Renal cortical epithelial cell (primary cell): ENCODE results near the gene VCL. TPM values are rescaled to one million over a fixed set of nuclear protein-coding genes. Genes with fewer than 3 reads are reported as not detected.
"Not testable (repeated sequence)": the region's sequence is repeated elsewhere in the genome, so short reads cannot be mapped to it uniquely, and the experiment has no call there.

Source experiments
- DNase-seq: peaks from one replicate; pipeline ENCODE4 v3.0.0-alpha.2; 2011; ENCODE audit warnings: low read depth
- total RNA-seq: library from RNA; depleted of rRNA; stranded (reverse); fragments of >200 nt; gene quantifications from 2 replicates; pipeline ENCODE4 v1.2.3, GENCODE V29; 2014

The VCL gene
- total RNA-seq, 1 donor from 2014 or later: 313 TPM

DNA sequence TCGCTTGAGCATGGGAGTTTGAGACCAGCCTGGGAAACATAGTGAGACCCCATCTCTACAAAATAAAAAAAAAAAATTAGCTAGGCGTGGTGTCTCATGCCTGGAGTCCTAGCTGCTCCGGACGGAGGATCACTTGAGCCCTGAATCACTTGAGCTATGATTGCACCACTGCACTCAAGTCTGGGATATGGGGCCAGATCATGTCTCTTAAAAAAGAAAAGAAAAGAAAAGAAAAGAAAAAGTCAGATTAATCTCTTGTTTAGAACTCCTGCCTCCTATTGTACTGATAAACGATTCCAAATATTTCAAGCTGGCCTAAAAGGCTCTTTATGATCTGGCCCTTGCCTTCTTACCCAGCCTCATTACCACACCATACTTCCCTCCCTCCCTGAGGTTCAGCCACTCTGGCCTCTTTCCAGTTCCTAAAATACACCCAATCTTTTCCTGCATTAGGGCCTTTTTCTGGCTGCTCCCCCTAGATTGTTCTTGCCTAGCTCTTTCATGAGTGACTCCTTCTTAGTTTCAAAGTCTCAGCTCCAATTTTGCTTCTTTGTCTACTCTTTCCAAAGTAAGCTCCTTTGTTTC lies 41.7 kb downstream of the VCL start:
- no peak for DNase-seq

DNA sequence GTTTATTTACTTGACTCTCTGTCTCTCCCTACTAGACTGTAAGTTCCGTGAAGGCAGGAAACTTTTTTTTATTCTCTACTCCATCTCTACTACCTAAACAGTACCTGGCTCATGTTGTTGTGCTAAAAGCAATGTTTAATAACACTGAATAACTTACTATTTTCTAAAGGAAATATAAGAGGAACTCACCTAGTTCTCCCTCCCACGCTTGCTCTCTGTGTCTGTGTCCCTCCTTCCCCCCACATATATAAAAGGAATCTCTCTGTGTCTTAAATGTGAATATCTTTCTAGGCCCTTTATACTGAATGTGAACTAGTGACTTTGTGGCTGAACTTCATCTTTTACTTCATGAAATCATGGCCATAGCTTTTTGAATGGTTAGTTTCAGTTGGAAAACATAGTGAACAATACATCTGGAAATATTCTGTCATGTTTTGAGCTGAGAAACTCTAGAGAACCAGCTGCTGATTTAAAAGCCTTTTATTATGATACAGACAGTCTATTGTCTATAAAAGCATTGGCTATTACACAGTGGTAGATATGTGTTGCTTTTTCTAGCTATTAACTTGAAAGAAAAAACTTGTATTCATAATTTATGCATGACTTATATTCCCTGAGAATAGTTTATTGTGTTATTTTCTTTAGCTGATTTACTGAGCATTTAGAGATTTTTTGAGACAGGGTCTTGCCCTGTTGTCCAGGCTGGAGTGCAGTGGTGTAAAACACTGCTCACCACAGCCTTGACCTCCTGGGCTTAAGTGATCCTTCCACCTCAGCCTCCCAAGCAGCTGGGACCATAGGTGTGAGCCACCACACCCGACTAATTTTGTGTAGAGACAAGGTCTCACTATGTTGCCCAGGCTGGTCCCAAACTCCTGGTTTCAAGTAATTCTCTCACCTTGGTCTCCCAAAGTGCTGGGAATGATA lies 42.5 kb downstream of the VCL start:
- DNase-seq: no peak

DNA sequence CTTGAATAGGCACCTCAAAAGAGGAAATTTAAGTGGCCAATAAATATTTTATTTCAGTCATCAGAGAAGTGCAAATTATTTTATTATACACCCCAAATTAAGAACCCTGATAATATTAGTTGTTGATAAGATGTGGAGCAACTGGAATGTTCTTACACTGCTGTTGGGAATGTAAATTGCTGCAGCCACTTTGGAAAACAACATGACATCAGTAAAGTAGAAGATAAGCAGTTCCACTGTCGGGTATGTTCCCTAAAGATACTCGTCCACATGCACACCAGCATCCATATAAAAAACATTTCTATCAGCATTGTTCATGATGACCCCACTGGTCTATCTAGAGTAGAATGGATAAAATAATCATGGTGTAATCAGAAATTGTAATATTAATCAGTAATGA lies 46.5 kb downstream of the VCL start:
- no peak for DNase-seq

DNA sequence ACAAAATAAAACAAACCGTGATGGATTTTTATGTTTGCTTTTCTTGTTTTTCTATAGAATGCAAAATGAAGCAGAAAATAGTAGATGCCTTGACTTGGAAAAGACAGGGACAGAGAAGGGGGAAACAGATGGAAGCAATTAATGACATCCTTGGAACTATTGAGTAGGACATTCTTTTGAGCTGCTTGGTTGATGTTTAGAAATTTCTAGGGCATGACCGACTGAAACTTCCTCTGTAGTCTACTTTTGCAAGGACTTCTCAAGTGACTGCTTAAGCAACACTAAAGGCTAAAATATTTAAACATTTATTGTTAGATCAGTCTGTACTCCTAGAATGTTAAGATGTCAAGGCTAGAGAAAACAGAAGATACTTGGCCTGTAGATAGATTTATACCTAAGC lies 49.4 kb downstream of the VCL start:
- peak; percentile 67 for DNase-seq

DNA sequence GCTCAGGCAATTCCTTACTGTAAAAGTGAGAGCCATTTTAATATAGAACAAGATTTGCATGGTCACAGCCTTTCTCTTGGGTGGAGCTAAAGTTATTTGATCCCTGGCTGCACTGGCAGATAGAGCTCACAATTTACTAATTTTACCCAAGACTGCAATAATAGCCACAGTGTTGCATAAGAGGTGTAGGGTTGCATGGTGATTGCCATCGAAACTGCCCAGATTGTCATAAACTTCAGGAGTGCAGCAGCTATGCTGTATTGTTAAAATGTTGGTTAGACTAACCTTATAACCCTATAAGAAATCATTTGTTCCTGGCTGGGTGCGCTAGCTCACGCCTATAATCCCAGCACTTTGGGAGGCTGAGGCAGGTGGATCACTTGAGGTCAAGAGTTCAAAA lies 50.0 kb downstream of the VCL start:
- peak; percentile 75 for DNase-seq

DNA sequence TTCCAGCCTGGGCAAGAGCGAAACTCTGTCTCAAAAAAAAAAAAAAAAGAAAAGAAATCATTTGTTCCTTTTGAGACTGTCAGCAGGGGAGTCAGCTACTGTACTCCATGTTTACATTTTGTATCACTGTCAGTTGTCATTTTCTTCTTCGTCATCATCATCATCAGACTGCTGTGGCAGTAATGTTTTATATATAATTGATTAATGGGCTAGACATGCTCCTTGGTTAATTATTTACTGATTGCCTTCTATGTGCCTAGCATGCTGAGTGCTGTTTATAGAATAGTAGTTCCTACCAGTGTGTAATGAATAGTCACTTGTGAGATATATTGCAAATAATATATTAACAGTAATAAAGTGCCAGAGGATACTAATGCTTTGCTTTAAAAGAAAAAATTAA lies 50.5 kb downstream of the VCL start:
- DNase-seq: peak; percentile 30

DNA sequence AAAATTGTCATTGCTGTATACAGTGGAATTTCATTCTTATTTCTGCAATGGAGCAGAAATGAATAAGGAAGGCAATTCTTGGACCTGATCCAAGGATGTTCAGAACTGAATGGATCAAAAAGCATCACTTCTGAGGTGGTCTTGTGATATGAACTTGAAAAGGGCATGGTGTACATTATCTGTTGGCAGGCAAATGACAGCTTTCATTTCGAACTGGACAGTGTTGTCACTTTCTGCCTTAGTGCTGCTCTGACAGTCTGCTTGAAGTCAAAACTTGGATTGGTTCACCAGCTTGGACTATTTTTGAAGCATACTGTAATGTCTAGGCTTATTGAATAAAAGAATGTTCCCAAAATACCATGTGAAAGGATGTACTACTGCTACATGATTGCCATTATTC lies 52.0 kb downstream of the VCL start:
- DNase-seq: no peak

DNA sequence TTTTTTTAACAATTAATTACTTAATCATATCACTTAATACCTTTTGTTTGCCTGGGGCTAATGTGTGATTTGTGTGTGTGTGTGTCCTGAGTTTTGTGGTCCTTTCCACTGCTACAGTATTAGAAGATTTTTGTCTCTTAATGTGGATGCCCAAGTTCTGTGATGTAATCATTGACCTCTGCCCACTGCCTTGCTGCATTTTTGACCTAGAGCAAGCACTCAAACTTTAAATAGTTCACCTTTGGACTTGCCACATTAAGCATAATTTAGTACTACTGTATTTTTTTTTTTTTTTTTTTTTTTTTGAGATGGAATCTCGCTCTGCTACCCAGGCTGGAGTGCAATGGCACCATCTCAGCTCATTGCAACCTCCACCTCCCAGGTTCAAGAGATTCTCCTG lies 52.7 kb downstream of the VCL start:
- DNase-seq: no peak

DNA sequence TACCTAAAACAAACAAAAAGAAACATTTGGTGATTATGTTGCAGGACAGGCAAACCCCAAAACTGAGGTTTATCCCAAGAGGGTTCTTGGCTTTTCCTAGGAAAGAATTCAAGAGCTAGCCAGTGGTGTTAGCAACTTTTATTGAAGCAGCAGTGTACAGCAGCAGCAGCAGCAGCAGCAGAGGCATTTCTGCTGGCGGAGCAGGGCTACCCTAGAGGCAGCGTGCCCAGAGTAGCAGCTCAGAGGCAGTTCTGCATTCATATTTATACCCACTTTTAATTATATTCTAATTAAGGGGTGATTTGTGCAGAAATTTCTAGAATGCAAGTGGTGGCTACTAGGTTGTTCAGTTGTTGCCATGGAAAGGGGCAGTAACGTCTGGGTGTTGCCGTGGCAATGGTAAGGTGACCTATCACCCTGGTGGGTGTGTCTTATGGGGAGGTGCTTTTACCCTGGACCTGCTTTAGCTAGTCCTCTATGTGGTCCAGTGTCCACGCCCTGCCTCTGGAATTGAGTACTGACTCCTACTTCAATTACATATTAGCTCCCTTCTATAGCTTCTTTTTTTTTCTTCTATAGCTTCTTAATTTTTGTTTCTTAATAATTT lies 53.9 kb downstream of the VCL start:
- peak; percentile 54 for DNase-seq

DNA sequence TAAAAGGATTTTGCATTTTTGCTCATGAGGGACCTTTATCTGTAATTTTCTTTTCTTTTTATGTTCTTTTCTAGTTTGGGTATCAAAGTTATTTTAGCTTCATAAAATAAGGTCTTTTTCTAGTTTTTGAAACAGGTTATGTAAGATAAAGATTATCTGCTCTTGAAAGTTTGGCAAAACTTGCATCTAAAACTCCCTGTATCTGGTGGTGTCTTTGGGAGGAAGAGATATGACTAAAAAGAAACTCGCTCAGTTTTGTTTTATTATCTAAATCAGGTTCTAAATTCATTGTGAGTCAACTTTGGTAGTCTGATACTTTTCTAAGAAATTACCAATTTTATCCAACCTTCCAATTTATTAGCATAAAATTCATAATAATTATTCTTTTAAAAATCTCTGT lies 55.1 kb downstream of the VCL start:
- no peak for DNase-seq

DNA sequence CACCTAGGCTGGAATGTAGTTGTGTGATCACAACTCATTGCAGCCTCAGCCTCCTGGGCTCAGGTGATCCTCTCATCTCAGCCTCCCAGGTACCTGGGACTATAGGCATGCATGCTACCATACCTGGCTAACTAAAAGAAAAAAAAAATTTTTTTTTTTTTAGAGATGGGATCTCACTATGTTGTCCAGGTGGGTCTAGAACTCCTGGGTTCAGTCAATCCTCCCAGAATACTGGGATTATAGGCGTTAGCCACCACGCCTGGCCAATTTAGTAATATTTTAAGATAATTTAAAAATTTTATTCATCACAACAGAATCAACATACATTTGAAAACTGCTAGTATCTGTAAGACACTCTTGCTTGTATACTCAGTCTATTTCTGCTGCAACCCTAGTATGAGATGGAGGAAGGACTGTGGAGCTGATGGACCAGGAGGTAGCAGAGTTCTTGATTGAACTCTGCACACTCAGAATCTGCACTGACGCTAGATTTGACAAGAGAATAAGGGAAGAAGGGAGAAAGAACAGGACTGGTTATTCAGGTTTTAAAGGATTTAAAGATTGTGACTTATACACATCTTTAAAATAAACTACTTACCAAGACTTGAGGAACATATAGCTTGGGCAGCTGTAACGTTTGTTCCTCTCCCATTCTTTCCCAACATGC lies 57.6 kb downstream of the VCL start:
- no peak for DNase-seq

DNA sequence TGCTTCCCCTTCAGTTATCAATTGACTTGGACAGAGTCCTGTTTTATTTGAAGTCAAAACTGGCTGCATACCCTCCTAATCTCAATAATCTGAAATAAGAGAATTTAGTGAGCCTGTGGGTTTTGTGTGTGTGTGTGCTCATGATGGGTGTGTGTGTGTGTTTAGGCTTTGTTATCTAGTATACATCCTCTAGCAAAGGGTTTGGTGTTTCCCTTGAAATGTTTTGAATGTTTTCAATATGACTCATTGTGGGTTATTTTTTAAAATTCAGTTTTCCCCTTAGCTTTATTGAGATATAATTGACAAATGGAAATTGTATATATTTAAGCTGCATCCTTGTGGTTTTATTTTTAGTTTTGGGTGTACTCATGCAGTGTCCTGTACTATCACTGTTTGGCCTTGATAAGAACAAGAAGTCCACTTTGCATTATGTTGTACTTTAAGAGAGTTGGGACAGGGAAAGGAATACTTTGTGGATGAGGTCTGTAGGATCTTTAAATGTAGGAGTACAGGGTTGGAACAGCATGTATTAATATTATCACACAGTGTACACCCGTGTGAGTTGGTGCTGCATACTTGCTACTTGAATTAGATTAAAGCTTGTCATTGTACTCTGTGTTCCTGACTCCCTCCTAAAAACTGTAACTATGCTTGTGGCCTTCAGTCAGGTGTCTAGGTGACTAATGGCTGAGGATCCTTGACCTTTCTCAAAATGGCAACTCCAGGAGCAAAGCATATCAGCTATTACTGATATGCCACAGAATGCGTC lies 58.3 kb downstream of the VCL start:
- DNase-seq: peak; percentile 75

DNA sequence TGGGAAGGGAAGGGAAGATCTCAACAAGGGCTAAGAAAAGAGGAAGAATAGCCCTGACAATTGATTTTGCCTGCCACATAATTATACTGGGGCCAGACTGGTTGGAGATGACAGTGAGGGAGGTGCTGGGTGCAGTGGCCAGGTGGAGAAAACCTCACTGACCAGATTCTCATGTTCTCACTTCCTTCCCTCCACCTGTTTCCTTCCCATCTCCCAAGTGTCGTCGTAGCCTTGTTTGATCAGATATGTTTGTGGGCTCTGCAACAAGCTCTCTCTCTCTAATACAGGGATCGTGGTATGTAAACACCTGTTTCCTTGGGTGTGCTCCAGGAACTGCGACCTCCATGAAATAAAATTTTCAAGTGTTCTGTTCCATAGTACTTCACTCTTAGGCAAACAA lies 60.2 kb downstream of the VCL start:
- no peak for DNase-seq

DNA sequence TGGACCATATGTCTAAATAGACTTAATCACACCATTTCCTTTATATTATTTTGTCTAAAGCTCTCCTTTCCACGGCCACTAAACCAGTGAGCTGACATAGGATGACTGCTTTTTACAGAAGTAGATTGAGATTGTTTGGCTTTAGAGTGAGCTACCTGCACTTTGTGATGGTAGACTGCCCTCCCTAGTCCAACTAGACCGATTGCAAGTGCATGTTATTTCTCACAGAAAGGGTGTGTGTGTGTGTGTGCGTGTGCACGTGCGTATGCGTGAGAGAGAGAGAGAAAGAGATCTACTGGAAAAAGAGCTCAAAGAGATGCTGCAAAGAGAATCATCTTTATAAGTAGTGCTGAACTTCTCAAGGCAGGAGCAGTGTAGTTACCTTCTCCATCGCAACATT lies 60.7 kb downstream of the VCL start:
- peak; percentile 47 for DNase-seq

DNA sequence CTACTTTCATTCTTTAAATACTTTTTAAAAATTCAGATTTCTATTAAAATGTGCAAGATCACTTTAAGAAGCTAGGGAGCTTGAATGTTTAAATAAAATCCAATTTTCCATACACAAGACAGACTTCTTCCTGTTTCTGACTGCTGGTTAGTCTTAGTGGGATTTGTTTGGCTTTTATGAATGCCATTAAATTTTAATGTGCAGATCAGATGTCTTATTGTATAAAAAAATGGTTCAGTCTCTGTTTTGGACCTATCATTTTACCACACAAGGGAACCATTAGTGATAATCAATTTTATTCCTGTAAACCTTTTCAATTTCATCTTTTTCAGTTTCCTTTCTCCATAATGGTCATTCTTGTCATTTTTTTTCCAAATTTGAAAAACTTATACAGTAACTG lies 63.2 kb downstream of the VCL start:
- no peak for DNase-seq

DNA sequence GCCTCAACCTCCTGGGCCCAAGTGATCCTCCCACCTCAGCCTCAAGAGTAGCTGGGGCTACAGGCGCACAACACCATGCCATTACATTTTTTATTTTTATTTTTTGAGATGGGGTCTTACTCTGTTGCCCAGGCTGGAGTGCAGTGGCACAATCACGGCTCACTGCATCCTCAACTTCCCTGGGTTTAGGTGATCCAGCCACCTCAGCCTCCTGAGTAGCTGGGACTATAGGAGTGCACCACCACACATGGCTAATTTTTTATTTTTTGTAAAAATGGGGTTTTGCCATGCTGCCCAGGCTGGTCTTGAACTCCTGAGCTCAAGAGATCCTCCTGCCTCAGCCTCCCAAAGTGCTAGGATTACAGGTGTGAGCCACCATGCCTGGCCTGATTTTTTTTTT lies 64.1 kb downstream of the VCL start:
- DNase-seq: not testable (repeated sequence)

DNA sequence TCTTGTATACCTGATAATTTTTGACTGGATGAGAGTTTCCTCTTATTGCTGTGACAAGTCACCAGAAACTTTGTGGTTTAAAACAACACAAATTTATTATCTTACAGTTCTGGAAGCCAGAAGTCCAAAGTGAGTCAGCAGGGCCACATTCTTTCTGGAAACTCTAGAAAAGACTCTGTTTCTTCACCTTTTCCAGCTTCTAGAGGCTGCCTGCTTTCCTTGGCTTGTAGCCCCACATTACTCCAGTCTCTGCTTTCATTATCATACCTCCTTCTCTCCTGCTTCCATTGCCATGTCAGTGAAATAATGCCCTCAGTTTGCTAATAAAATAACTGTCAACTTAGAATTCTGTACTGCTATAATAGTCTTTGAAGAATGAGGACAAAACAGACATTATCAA lies 65.3 kb downstream of the VCL start:
- no peak for DNase-seq

DNA sequence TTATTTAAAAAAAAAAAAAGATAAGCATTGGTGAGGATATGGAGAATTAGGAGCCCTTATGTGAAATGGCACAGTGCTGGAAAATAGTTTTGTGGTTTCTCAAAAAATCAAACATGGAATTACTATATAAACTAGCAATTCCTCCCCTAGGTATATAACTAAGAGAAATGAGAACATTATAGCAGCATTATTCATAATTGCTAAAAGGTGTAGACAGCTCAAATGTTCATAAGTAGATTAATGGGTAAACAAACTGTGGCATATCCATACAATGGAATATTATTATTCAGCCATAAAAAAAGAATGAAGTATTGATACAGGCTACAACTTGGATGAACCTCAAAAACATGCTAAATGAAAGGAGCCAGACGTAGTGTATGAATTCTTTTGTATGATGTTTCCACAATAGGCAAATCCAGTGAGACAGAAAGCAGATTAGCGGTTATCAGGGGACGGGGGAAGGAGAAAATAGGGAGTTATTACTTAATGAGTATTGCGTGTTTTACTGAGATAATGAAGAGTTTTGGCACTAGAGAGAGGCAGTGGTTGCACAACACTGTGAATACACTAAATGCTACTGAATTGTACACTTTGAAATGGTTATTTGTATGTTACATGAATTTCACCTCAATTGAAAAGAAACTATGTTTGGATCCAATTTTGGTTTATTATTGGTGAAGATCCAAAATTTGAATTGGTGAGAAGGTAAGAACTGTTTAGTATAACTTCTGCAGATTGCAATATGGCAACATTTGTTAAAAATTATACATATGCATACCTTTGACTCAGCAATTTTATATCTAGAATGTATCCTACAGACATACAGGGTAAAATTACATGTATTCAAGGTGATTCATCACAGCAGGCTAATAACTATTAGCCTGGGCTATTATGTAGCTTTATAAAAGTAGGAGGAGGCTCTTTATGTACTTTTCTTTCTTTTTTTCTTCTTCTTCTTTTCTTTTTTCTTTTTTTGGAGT lies 69.7 kb downstream of the VCL start:
- no peak for DNase-seq

DNA sequence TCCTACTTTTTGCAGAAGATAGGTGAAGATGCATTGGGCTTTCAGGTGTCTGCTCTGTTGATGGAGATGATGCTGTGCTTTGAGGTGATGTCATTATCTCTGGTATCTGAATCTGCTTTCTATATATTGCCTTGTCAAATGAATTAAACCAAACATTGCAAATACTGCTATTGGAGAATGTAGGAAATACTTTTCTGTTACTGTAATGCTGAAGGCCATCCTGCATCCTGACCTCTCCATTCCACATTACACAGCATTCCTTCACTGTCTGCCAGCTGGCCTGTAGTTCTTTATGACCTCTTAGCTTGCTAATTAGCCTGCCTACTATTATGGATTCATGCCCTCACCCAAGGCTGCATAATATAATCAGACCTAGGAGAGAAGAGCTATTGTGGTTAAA lies 73.2 kb downstream of the VCL start:
- DNase-seq: peak; percentile 74

DNA sequence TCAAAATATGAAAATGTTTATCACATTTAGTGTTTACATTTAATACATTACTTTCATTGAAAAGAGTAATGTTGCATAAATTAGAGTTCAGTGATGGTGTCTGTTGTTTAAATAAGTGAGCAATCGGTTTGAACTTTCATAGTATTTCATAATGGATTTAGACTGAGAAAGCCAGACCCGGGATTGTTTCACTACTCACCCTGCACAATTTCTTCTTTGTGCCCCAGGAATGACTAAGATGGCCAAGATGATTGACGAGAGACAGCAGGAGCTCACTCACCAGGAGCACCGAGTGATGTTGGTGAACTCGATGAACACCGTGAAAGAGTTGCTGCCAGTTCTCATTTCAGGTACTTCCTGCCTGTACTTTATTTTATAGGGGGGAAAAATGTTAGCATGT lies 74.6 kb downstream of the VCL start:
- DNase-seq: peak; percentile 62

DNA sequence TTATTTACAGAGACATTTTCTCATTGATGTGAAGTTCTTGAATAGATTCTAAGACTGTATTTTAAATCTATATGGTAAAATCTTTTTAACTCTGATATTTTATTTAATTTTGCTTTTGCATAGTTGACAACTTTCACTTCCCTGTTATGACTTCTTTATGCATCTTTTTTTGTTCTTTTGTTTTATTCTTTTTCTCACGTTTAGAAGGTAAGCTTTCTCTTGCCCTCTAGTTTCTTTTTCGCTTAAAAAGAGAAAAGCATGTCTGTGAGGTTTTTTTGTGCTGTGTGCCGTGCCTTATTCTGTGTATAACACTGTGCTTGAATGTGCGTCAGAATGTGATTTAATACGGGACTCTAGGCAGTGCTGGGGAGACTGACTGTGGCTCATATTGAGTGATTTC lies 78.0 kb downstream of the VCL start:
- no peak for DNase-seq
